ENCODE results near the gene PRICKLE2.

The PRICKLE2 gene

GRCh38 chr3:64187065-64187959 lies 38.0 kb downstream of the PRICKLE2 start:
- DNase-seq = peak; percentile 90 to 94

- no peak for DNase-seq
These were observed 38.6 kb downstream of the PRICKLE2 start for GRCh38 chr3:64186667-64187064.

DNA sequence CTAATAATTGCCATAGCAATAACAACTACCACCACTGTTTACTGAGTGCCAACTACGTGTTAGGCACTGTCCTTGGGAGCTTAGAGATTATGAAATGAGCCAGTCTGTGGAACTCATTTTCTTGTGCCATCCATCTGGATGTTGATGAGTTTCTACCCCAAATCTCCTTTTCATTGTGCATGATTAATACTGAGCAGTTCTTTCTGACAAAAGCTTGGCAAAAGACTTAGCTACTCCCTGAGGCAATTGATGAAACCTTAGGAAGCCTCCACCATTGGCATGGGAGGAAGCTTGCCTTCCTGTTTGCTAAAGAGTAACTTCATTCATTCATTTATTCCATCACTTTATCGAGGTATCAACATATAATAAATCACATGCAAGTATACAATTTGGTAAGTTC lies 39.8 kb downstream of the PRICKLE2 start:
- DNase-seq = peak in 1 of 2 experiments; percentile 81

DNA sequence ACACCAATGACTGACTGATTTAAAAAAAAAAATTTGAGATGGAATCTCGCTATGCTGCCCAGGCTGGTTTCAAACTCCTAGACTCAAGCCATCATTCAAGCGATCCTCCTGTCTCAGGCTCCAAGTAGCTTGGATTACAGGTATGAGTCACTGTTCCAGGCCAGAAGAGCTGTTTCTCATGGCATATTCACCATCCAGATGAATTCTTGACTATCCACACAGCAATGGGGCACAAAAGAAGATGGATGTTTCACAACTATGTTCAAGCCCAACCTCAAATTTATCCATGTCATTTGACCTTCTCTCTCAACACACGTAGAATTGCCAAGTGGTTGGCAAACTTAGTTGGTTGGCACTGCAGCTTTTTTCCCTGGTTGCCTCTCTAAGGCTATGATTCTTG lies 40.6 kb downstream of the PRICKLE2 start:
- DNase-seq = peak; percentile 45 to 75

DNA sequence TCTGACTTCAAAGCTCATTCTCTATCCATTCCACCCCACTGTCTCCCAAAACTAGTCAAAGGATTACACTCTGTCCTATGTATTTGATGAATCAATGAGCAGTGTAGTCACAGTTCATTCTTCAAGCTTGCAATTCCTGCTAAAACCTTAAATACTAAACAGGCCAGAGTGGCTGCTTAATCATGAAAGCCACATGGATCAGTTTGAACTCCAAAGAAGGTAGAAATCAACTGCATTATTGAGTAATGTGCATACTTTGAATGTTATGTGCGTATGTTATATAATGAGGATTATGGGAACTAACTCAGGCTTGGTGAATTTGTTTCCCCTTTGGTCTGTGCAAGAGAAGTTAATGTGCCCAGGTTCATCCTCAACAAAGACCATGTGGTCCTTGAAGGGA lies 45.4 kb downstream of the PRICKLE2 start:
- no peak for DNase-seq

GRCh38 chr3:64179249-64179648 lies 46.0 kb downstream of the PRICKLE2 start:
- no peak for DNase-seq

GRCh38 chr3:64178419-64178818 lies 46.8 kb downstream of the PRICKLE2 start:
- DNase-seq = no peak

DNA sequence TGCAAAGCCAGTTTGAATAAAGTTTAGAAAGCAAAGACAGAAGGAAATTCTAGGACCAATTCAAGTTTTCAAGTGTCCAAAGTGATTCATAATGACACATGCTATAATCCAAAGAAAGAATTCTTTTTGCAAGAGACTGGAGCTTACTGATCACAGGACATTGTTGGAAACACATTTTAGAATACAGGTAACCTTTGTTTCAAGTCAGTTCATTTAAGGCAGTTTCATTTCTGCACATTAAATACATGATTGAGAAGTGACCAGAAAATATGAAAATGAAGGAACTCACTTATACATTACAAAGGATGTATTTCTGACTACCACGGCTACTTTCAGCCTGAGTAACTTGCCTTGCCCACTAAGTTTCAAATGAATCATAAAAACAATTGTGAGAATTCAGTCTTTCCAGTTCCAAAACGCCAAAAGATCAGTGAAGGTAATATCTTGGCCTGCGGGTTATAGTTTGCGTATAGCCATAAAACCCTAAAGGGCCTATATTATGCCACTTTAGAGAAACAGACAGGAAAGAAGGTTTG lies 48.7 kb downstream of the PRICKLE2 start:
- no peak for DNase-seq

DNA sequence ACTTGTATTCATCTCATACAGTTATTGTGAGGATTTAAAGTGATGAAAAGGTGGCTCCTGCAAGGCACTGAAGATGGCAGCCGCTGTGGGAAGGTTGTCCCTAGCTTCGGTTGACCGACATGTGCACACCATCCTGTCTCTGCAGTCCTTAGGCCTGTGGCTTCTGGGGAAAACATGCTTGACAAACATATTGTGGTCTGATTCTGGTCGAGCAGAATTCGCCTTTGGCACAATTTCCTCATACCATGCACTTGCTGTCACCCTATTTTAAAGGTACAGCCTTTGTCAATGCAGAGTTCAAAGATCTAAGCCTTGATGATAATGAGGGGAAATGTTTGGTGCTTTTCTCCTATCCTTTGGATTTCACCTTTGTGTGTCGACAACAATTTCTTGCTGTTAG lies 50.9 kb downstream of the PRICKLE2 start:
- DNase-seq = no peak

DNA sequence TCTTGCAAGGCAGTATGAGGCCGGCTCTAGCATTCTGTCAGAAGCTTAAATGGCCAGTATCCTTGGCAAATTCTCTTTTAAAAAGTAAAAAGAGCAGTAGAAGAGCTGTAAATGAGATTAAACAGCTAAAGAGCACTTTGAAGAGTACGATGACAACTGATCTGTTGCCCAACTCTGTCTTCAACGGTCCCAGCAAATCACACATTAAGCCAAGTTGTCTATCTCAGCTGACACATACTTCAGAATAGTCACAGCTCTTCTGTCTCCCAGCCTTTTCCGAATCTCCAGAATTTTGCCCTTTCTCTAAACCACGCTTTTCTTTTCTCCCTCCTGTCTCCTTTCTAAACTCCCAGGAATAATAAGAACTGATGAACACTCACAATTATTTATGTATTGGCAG lies 51.7 kb downstream of the PRICKLE2 start:
- DNase-seq = no peak

GRCh38 chr3:64170270-64170669 lies 55.0 kb downstream of the PRICKLE2 start:
- DNase-seq = no peak

DNA sequence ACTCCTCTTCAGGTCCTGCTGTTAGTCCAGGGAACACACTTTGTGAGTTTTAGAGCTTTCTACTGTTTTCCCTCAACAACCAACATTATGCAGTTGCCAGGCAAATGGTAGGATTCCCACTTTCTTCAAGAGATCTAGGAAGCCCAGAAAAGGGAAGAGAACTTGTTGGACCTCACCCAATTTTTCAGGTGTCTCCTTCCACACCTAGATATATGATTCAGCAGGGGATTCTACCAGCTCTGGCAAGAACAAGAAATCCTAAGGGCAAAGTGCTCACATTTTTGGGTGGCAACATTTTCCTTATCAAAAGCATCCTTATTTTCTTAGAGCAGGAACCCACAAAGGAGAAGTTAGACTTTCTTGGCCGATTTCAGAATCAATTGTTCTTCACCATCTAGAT lies 57.4 kb downstream of the PRICKLE2 start:
- no peak for DNase-seq

DNA sequence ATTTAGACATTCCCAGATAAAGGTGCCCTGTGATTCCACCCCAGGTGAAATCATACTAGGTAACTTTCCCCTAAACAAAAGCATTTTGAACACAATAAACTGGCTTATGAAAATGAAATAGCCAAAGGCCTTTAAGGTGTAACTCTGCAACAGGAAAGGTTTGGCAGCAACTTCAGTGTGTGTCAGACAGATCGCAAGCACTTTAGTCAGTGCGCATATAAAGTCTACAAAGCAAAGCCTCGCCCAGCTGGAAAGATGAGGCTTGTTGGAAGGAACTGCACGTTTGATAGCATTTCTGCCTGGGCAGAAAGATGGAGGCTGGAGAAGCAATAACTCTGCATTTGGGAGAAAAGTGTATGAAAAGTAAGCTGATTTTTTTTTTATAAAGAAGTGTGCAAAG lies 57.9 kb downstream of the PRICKLE2 start:
- no peak for DNase-seq

DNA sequence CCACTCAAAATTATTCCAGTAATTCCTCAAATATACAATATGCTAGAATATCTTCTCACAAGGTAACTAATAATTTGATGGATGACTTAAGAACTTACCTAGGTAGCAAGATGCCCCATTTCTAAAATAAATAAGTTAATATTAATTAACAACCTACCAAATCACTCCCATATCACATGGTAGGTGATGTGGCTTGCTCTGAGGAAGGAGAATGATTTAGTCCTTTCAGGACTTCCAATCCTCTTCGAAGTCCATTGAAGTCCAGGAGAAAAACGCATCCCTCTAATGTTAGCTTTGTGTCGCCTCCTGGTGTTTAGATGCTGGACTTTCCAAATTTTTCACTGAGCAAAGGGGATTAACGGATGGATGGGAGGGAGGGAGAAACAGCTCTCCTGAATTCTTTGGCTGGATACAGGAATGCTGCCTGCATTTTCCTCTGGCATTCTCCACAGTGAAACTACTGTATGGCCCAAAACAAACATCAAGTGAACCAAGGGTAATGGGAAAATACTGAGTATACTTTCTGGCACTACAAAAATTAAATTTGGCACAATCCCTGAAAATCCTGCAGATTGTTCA lies 58.6 kb downstream of the PRICKLE2 start:
- DNase-seq = peak; percentile 15 to 78

GRCh38 chr3:64164349-64164748 lies 60.9 kb downstream of the PRICKLE2 start:
- DNase-seq = no peak

DNA sequence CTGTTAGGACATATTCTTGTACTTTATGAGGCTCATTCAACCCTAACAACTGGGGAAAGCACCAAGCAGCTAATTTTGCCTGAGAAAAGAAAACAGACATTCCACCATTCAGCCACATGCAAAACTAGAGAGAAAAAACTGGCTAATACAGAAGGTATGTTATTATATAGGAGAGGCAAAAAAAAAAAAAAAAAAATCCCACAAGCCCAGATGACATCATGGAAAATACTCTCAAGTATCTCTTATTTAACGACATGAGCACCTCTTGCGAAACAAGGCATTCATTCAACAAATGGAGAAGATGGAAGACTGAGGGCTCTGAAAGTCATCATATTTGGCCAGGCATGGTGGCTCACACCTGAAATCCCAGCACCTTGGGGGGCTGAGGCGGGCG lies 61.5 kb downstream of the PRICKLE2 start:
- DNase-seq = no peak

DNA sequence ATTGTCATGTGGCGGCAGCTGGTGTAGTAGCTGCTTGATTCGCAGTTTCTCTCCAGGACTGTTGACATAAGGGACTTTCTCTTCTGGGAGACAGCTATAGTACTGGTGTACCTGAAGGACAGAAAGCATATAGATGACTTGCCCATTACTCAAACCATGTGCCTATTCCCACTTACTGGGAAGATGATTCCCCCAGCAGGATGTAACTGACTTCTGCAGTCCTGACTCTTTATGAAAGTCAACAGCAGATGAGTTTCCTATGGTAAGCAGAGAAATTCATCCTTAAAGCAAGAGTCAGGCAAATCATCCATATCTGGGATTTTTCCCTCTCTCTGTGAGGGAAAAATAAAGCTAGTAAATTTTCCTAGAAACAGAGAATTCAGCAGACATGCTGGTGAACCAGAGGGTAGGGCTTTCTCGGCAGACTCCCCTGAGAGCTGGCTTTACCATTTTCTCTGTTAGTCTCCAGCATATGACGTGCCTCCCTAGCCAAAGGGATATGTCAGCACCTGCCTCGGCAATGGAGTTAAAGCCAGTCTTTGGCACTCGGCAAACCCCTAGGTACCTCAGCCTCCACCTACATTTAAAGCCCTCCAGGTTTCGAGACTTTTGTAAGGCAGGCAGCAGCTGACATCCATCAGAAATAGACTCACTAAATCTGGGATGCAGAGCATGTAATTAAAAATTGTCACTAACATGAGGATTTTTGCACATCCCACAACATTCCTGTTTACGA lies 62.1 kb downstream of the PRICKLE2 start:
- no peak for DNase-seq

DNA sequence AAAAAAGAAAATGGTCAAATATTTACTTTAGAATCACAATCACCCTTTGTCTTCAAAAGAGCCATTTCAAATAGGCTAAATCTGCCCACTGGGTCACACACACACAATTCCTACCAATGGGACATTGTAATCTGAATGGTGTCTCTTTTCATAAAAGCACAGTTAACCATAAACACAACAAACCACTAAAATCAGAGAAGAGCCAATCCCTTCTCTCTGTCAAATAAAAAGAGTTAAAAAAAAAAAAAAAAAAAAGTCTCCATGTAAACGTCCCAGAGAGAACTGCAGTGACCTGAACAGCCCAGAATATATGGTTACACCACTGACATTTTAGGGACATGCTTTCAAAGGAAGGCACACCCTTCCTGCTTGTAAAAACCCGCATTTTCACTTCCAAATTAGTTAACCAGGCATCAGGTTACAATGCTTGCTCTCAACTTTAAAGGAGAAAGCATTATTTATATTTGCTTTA lies 63.7 kb downstream of the PRICKLE2 start:
- DNase-seq = no peak

- DNase-seq = no peak
These were observed 65.1 kb downstream of the PRICKLE2 start for GRCh38 chr3:64160000-64160695.

- peak in 1 of 2 experiments; percentile 11 for DNase-seq
These were observed 66.9 kb downstream of the PRICKLE2 start for GRCh38 chr3:64158334-64158733.

GRCh38 chr3:64157150-64158035 lies 67.9 kb downstream of the PRICKLE2 start:
- DNase-seq = no peak

- DNase-seq = no peak
These were observed 69.9 kb downstream of the PRICKLE2 start for GRCh38 chr3:64155328-64155727.

Data from NCI-H446 (cell line).